Measurements from ENCODE around the gene SESN1.

GRCh38 chr6:109130065-109130464 is 35.4 kb upstream of the SESN1 start:
- no peak for TF ChIP-seq CTCF (conservative IDR thresholded peaks at IDR 0.05; ENCODE audit: low read length)
- no peak for TF ChIP-seq EZH2phosphoT487 (IDR thresholded peaks at IDR 0.05; ENCODE audit: borderline replicate concordance, low read depth, low read length)

Data from OCI-LY7 (cell line).